Embryonic facial prominence (tissue), 1 donor: ENCODE results near the gene CDKN2B-AS1.

Source experiments
- DNase-seq: peaks from one replicate; pipeline ENCODE4 v3.0.0-alpha.2; 2016; ENCODE audit errors: extremely low spot score

Gene CDKN2B-AS1

DNA sequence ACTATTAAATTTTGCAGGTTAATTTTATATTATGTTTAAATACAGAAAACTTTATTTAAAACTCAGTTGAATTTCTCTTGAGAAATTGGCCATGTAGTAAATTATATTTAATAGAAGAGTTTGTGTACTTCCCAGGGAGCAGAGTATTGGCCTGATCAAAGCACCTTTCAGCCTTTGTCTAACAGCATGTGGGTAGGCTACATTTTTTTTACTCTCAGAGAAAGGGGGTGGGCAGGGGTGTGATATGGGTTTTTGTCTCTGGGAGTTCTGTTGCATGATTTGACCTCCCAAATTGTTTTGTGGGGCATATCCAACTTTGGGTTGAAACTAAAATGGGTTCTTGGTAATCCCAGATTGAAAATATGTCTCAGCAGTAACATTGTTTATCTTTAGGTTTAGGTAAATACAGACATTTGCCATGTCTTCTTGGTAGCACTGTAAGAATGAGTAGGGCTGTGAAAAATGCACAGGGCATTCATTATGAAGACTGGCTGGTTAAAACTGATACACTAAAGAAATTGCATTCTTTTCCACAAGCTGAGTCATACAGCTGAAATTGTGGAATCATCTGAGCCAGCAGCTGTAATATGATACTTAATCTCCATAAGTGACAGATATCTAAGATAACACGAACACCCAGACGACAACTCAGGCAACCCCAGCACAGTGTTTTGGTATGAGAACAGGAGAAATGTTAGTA lies 89.9 kb downstream of the CDKN2B-AS1 start:
- no peak for DNase-seq

DNA sequence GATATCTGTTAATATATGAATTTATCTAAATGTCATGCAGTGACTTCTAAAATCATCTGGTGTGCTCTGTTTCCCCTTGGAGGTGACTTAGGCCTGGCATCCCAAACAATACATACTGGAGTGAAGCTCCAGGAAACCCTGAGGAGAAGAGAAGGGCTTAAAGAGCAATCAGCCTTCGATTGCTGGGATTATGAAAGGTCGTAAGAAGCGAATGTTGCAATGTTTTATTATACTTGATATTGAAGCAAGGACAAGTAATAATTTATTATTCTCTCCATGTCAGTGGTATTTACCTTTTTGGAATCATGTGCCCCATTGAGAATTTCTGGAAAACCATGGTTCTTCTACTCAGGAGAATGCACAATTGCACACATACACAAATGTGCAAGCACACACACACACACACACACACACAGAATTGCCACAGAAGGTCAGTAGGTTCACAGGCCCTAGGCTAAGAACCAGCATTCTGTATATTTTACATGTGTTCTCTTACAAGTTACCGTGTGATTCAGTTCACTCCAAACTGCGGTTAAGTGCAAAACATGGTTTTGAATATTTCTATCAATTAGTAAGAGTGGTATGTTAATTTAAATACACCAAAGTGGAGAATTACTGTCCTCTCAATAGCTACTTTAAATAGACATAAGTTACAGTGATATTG lies 93.6 kb downstream of the CDKN2B-AS1 start:
- no peak for DNase-seq

DNA sequence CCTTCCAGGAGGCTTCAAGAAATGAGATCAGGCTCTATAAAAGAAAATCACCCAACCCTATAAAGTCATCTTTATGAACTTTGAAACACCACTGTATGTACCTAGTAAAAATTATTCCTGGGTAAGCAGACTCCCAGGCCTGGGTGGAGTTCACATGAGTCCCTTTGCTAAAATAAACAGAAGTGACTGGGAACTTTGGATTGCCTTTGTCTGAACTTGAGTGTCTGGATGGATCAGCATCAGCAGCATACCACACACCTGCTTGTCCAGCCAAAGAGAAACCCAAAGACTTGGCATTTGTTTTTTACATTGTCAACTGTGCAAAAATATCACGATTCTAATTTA lies 94.1 kb downstream of the CDKN2B-AS1 start:
- no peak for DNase-seq

DNA sequence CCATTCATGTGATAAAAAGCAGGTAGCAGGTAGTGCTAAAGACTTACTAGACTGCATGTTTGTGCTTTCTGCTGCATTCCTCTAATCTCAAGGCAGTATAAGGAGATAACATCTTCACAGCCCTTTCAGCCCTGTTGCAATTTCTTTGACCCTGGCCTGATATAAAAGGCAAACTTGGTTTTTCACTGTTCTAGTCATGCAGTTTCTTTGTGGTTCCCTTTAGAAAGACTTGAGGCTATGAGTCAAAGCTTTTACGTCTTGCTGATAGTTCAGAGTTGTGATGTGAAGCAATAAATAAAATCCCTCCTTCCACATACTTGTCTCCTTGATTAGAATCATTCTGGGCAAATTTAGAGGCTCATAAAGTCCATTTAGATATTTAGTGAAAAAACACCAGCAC lies 103.1 kb downstream of the CDKN2B-AS1 start:
- no peak for DNase-seq

DNA sequence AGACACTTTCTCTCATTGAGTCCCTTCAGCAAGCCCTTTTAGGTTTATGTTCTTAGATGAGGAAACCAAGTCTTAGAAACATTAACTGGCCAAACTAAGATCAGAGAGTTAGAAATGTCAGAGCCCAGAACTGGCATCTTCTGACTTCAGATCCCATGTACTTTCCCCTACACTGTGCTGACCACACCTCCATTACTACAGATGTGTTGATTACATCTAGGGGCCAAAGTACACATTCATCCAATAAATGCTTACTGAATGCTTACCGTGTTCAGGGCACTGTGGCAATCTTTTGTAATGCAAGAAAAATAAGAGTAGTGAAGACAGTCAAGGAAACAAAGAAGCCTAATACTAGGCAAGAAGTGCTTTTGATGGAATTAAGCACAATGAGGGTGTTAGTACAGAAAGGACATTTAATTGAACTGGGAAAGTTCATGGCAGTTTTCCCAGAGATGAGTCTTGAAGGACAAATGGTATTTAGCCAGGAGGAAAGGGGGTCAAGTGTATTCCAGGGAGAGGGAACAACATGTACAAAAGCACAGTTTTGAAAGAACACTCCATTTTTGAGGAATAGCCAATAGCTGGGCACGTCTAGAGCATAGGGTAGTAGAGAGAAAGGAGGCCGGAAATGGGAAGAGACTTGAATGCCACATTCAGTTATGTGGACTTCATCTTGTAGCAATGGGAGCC lies 104.2 kb downstream of the CDKN2B-AS1 start:
- no peak for DNase-seq

DNA sequence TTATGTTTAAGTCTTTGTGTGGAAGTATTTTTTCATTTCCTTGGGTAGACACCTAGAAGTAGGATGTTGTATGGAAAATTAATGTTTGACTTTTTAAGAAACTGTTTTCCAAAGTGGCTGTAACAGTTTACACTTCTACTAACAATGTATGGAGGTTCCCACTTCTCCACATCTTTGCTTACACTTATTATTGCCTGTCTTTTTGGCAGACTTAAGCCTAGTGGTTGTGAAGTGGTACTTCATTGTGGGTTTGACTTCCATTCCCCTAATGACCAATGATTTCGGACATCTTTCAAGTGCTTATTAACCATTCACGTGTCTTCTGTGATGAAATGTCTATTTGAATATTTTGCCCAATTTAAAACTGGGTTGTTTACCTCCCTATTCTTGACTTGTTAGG lies 106.0 kb downstream of the CDKN2B-AS1 start:
- DNase-seq, result no peak

DNA sequence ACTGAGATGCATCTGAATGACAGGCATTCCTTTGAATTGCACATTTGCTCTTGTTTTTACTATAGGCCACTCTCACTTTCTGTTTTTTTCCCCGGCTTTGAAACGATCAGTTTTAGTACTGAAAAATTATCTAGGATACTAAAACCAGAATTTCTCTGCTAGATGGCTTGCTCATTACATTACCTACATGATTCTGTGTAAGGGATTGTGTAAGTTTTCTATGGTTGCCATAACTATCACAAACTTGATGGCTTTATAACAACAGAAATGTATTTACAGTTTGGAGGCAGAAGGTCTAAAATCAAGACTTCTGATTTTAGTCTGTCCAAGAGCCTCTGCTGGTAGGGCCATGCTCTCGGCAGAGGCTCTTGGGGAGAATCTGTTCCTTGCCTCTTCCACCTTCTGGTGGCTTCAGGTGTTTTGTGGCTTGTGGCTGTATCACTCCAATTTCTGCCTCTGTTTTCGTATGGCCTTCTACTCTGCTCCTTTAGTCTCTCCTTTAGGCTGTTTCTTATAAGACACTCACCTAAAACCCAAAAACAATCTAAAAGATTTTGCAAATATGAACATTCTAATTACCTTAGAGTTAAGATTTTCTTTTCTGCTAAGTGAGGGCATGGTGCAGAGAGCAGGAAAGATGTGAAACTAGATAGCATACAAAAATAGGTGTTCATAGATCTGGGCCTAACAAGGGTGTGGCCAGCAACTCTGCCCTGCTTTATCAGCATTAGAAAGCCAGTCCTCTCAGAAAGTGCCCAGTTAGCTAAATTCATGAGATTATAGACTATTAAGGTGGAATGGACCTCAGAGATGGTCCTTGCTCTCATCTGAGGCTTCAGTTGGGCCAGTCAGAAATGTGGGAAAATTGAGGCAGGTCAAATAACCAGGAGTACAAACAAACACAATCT lies 107.8 kb downstream of the CDKN2B-AS1 start:
- DNase-seq, result no peak

DNA sequence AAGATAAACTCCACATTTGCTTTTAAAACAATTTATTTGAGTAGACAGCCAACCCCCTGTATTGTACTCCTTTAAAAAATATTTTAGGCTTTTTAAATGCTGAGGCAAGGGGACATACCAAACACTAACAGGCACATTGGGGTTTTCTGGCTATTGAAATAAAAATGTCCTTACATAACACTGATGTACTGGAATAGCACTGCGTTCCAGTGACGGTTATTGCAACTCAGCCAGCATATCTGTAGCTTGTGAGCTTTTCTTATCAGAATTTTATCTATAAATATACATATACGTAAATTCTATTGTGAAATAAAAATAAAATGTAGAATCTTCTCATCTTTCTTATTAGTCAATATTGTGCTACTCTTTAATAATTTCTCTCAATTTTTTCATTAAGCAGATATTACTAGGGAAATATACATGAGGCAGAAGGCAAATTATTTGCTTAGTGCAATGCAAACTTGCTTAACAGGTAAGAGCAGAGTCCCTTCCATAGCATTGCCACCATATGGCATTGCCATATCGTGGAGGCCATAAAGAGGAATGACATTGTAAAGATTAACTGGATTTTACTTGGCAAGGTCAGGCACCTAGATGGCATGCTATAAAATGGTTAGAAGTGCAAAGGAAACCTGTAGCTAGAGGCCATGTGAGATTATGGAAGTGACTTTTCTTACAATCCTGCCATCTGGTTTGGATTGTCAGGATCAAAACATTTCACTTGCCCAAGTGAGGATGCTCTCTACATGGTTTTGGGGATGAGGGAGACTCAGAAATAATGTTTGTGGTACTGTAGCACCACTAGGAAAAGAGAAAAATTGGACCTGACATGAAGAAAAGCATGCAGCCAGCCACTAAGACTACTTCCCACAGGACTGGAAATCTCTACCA lies 109.3 kb downstream of the CDKN2B-AS1 start:
- no peak for DNase-seq

DNA sequence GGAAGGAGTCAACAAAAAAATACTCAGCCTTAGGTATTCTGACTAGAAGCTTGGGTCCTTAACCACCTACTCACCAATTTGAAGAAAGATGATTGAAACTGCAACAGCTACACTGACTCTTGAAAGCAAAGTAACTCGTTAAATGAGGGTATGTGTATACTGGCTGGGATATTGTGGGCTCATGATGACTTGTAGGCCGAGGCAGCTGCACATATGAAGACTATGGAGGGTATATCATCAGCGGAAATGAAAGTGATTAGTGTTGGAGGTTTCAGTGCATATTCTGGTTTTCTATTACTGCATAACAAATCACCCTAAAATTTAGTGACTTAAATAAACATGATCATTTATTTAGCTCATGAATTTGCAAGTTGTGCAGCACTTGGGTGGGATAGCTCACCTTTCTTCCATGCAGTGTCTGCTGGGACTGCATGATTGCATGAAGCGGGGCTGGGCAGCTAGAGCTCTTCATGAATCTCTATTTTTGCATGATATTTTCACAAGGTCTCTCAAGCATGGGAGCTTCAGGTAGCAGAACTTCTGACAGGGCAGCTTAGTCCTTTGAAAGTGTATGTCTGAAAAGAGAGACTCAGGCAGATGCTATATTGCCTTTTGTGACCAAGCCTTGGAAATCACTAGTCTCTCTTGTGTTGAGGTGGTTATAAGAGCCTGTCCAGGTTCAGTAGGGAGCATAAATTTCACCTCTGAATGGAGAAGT lies 110.6 kb downstream of the CDKN2B-AS1 start:
- DNase-seq, result no peak

DNA sequence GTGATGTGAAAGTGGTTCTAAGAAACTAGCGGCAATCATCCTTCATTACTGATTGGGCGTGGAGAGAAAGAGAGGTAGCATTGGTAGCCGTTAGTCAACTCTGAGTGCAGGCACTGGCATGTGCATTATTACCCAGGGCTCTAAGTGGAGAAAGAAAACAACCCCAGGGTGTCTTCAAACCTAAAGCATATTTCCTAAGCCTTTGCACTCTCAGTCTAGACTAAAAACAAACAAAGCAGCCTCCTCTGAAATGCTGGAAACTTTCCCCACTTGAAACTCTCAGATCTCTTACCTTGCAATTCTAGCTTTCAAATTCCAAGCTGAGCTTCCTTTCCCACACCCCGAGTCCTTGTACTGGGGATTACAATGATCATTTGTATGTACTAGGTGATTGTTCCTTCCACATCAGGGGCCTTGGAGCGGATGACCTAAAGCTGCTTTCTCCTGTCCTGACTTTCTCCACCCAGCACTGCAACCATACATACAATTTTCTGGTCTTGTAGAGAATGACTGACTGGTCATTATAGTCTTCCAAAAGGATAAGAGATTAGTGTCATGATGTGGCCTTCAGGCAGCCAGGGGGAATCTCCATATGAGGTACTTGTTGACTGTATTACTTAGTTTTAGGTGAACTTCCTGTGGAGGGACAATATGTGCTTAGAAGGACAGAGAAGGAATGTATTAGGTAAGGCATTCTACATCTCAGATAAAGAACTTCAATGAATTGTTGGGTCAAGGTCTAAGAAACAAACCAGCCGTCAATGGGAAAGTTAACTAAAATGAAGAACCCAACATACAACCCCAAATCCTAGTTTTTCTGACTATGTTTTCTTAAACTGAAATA lies 112.8 kb downstream of the CDKN2B-AS1 start:
- DNase-seq, result no peak

DNA sequence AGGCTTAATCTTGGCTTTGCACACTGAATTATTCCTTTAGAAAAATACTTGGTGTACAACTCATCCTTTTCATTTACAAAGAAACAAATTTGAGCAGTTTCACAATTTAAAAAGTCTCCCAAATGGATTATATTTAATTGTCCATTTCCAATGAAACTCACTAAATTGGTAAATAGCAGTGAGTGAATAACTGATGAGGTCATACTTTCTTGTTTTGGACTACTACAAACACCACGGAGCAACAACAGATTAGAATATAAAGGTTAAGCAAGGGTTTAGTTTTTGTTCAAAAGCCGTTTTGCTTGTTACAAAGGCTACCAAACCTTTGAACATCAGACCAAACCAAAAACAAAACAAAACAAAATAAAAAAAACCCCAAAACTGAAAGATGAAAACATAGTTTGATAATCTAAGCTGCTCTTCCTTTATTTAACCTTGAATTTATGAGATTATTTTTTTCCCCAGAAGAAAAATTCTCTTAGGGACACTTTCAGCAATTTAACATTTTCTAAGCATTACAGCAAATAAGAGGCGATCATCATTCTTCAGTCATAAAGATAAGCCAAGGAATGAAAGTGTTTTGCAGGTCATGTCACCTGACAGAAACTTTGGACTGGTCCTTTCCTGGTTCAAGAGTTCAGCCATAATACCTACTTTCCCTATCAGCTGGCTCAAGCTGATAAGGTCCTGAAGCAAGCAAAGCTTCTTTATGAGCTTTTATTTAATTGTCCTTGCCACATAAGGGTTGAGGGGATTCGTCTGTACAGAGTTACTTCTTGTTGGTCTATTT lies 114.2 kb downstream of the CDKN2B-AS1 start:
- no peak for DNase-seq

DNA sequence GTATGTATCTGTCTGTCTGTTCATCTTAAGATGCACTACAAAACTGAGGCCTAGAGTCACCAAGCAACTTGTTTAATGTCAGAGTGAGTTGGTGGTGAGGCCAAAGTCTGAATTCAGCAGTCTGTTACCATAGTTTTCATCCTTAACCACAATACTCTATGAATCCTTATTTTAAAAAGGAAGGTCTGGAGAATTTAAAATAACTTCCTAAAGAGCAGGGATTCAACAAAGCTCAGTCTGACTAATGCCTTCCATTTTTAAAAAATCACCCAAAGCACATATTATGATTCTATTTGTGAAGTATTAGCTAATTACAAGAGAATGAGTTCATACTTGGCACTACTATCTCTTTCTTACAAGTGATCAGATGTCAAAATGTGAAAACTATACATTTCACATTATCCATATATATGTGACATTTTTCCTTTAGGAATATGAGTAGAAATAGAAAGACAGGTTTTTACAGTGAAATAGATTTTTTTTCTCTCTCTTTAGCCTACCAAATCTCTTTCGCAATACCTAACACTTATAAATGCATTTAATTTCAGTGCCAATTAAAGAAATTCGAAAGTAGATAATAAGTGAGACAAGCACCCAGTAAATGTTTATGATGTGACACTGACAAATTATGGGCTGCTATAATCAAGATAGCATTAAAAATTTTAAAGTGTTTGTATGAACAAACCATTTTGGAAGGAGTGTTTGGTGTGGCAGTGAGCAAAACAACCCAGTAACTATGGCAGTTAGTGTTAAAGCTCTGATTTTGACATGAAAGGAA lies 116.8 kb downstream of the CDKN2B-AS1 start:
- DNase-seq, result no peak

DNA sequence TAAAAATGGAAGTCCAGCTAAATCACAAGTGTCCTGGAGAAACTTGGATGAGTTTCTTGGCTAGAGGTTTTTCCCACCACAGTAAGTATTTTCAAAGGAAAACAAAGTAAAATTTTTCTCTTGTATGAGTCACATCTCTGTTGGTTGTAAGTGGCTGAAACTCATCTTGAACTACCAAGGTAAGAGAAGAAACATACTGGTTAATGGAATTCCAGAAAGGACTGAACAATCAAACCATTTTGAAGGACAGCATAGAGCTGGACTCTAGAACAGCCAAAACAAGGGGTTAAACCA lies 117.3 kb downstream of the CDKN2B-AS1 start:
- no peak for DNase-seq

DNA sequence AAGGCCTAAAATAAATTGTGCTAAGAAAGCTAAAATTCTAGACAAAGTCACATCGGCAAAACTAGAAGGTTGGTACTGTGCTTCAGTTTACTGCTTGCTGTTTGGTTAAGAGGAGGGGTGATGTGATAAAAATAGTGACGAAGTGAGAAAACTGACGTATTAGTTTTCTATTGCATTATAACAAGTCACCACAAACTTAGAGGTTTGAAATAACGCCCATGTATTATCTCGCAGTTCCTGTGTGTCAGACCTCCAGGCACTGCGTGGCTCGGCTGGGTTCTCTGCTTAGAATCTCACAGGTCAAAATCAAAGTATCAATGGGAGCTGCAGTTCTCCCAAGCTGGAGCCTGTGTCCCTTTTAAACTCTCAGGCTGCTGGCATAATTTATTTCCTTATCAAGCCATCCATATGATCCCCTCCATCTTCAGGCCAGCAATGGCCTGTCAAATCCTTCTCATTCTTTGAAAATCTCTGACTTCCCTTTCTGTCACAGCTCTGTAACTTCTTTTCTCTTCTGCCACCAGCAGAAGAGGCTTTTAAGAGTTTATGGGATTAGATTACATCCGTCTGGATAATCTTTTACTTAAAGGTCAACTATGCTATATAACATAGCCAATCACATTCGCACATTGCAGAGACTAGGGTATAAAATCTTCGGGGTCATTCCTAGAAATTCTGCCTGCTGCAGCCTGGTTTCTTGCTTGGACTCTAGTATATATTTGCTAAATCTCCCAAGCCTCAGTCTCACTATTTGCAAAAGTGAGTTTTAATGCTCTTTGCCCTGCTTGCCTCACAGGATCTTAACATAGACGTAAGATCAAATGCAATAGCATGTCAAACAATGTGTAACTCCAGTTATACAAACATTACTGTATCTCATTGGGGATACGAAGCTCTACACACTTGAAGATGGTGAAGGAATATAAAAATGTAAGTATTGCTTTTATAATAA lies 118.6 kb downstream of the CDKN2B-AS1 start:
- no peak for DNase-seq

DNA sequence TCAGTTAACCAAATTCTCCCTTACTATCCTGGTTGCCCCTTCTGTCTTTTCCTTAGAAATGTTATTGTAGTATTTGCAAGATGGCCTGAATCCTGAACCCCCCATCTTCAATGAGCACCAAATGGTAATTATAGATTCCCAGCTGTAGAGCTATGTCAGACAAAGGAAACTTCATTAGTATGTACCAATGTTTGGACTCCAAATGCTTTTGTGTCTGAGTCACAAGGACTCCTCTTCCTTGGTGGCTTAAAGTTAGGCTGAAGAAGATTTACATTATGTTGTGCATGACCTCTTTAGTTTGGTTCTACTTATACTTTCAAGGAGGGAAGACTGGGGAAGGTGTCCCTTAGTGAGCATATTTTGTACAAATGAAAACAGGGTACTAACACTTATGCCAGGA lies 120.4 kb downstream of the CDKN2B-AS1 start:
- DNase-seq, result no peak

DNA sequence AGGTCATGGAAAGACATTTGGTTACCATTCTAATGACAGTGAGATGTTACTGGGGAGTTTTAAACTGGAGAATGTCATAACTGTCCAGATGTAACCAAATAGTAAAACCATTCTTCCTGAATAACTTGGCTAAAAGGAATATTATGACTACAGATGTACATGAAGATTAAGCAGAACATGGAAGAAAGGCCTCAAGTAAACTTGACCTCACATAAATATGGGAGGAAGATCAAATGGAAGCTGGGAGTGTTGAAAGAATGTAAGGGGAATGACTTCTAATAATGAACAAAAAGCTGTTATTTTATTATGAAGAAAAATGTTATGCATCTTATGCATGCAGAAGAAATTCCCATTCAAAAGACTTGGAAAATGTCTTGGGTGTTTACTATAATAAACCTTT lies 122.2 kb downstream of the CDKN2B-AS1 start:
- DNase-seq, result no peak
